Effector CD8-positive, alpha-beta T cell (primary cell): ENCODE measurements around the gene ACTA2.

Source experiments
- DNase-seq: peaks from one replicate; lab custom pipeline; 2025; lab: John Stamatoyannopoulos, UW

The ACTA2 gene

DNA sequence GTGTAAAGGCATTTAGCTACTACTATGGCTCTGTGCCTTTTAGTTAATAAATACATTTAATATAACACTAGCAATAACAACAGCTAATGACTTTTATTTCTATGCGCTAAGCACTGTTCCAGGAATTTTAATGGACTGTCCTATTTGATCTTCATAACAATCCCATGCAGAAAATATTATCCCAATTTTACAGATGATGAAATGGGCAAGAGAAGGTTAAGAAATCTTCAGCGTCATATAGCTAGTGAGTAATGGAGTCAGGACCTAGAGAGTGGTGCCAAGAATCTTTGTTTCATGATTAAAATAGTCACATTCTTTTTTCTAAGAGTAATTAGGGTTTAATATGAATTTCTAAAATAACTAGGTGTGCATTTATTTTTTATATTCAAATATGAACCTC is 32.4 kb downstream of the ACTA2 start:
- no peak for DNase-seq

DNA sequence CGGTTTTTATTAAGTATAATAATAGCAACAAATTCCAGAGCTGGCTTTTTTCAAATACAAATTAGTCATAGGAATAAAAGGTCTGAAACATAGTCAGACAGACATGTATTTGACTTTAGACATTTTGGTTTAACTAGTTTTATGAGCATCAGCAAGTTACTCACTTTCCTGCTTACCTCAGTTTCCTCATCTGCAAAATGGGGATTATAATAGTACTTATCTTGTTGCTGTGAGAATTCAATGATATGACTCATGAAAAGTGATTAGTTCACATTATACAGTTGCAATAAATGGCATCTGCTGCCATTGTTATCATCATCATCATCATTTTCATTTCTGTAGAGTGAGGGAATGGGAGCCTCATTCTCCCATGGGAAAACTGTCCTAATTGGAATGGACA is 33.5 kb downstream of the ACTA2 start:
- no peak for DNase-seq

DNA sequence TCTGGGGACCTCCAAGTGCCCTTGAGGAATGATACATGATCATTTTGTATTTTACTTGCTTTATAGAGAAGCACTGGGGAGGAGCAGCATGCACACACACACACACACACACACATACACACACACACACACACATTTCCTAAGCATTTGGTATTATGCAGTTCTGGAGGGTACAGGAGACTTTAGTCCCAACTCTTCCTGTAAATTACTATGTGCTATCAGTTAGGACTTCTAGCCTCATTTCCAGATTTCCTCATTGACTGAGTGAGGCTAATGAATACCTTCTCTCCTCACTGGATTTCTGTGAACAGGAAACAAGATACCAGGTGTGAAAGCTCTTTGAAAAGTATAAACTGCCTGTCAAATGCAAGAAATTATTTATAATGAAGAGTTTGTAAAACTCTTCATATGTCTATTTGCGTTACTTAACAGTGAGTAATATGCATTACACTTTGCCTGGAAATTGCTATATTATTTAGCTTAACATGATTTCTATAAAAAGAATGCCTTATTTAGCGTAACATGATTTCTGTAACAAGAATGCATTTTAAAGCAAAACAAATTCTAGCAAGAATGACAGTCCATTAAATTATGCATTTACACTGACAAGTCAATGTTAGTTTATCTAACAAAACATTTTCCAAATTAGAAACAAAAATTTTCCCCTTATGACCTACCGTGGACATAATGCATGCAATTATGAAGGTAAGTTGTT is 34.2 kb downstream of the ACTA2 start:
- DNase-seq: no peak

DNA sequence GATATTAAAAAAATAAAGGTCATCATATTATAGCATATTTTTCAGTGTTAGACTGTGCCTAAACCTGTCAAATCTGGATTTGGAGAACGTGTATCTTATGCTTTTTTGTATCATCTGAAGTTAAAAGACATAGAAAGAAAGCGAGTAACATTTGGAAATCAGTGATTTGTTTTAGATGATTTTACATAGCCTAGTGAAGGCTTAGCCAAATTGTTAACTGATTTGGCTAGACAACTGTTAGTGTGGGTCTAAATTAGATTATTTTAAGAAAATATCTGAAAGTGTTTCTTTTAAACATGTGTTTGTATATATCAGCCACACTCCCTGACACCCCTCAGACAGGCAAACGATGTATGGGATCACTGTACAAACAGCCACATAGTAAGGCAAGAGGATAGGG is 35.6 kb downstream of the ACTA2 start:
- no peak for DNase-seq

DNA sequence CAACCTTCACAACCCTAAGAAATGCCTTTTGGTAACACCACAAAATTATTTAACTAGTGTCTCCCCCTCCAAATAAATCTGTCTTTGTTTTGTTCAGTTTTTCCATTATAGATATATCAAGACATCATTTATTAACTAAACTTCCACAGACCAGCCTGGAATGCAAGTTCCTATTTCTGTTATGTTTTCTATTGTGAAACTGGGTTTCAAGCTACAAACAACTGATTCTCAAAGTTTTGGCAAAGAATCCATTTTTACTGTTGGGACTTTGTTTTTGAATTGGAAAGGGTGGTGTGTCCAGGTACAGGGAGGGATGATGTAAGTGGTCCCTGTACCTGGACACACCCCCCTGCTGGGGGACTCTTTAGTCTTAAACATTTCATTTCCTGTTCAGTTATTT is 36.3 kb downstream of the ACTA2 start:
- DNase-seq: no peak

DNA sequence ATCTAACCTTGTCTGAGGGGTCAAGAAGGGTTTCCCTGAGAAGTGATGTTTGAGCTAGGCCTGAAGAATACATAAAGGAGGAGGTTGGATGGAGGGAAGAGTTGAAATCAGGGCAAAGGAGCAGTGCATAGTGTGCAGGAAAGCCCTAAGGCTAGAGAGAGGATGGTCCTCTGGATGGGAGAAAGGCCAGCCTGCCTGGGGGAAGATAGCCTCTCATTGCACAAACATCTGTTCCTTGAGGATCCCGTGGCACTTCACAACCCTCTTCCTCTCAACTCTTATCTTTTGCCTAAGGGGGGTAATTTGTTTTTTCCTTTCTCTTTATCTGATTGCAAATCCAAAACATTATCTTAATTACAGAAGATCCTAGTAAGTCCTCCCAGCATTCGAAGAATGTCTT is 36.8 kb downstream of the ACTA2 start:
- DNase-seq: no peak

DNA sequence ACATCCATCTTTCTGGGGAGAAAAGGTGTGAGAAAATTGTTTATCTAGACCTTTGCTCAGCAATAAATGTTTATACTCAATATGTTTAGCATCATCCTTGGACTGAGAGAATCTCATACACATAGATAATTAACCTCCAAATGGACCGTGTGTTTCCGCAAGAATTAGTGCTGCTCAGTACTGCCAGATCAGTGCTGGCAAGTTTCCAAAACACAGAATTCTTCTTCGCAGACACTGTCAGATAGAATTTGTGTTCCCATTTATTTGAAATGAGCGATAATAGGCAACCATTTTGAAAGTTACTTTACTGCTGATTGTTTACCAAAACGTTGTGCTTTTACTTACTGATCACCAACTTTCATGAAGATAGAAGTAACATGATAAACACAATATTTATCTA is 38.8 kb downstream of the ACTA2 start:
- no peak for DNase-seq

DNA sequence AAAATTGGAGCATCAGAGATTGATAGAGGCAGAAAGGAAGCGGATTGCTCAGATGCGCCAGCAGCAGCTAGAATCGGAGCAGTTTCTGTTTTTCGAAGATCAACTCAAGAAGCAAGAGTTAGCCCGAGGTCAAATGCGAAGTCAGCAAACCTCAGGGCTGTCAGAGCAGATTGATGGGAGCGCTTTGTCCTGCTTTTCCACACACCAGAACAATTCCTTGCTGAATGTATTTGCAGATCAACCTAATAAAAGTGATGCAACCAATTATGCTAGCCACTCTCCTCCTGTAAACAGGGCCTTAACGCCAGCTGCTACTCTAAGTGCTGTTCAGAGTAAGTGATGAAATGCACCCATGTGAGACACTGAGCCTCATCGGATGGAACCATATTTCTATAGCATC is 39.4 kb downstream of the ACTA2 start:
- DNase-seq: no peak

DNA sequence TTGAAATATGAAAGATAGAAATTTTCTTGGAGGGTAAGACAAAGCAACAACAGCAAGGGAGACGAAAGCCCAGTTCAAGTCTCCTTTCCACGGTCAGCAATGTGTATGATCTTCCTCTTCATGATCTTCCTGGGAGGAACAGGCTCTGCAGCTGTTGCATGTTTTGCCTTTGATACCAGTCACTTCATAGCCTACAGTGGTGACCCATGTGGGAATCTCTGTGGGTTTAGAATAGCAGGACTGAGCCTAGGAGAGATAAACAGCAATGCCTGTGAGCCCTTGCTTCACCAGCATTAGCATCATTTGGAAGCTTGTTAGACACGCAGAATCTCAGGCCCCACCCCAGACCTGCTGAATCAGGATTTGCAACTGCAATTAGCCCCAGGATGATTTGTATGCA is 40.7 kb downstream of the ACTA2 start:
- DNase-seq: no peak

DNA sequence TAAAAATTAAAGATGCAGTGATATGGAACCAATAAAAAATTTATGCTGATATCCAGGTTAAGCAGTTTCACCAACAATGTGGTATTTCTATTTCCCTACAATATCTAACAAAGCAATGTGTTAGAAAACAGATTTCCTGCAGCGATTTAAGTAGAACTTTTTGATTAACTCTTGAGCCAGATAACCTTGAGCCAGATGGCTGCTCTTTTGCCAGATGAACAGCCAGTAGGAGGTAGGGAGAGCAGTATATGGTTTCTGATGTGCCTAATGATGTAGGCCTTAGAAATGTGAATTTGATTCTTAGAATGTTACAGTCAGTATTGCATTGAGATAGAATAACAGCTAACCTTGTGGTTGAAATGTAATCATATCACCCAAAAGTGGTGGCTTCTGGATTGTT is 41.5 kb downstream of the ACTA2 start:
- DNase-seq: no peak

DNA sequence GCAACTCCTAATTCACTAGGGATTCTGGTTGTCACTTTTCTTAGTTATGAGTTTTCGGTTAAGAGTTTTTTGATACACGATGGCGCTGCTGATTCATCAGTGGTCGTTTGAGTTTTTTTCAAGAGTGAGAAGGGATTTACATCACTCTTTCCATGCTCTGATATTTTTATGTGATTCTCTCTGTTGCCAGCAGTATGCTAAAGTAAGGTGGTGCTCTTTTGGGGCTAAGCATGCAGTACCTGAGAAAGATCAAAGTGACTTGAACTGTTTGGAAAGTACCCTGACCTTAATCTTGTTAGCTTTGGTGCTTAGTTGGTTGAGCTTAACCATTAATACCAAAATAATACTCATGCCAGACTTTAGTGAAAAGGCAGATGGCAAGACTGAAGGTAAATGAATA is 44.4 kb downstream of the ACTA2 start:
- no peak for DNase-seq

DNA sequence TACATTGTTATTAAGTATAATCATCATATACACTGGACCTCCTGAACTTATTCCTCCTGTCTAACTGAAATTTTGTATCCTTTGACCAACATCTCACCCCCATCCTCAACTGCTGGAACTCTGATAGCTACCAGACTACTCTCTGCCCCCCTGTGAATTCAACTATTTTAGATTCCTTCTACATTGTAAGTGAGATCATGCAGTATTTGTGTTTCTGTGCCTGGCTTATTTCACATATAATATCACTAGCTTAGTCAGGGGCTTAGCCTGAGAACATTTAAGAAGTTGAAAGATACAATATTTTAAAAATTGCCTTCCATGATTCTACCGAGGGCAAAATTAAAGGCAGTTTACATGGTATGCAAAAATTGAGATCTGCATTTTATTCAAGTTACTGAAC is 45.7 kb downstream of the ACTA2 start:
- DNase-seq: no peak

DNA sequence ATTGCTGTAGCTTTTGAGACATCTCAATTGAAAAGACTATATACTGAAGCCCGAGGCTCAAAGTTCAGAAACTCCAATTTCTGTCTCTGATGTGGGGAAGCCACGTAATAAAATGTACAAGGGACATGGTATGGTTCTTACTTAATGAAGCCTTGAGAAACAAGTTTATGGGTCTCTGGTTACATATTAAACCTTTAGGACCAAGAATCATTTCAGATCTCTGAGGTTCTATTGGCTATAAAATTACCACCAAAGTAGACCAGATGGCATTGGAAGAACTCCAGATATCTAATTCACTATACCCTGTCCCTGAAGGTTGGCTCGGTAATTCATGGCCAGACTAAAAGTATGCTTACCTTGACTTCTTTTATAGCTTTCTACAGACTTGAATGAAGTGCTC is 48.9 kb downstream of the ACTA2 start:
- no peak for DNase-seq

DNA sequence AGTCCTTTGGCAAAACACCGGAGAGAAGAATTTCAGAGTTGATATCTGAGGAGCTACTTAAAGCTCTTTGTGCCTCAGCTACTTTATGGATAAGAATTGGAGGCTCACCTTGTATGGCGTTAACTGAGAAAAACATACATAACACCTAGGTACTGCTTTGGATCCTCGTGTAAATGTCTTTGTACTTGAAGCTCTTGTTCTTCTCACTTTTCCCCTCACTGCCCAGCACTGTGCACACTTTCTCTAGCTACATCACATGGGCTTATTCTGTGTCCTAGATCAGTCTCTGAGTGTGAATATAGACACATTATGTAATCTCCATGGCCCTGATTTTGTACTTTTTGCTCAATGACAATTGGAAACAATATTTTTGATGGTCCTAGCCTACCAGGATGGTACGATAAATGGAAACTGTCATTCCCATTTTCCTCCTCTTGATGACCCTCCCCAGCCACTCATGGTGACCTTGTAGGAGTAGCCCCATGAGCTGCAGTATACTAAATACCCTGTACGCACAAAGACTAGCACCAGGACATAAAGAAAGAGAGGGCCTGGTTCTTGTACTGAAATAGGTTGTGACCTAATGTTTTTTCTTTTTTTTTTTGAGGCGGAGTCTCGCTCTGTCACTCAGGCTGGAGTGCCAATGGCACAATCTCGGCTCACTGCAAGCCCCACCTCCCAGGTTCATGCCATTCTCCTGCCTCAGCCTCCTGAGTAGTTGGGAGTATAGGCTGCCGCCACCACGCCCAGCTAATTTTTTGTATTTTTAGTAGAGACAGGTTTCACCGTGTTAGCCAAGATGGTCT is 50.4 kb downstream of the ACTA2 start:
- DNase-seq: no peak

DNA sequence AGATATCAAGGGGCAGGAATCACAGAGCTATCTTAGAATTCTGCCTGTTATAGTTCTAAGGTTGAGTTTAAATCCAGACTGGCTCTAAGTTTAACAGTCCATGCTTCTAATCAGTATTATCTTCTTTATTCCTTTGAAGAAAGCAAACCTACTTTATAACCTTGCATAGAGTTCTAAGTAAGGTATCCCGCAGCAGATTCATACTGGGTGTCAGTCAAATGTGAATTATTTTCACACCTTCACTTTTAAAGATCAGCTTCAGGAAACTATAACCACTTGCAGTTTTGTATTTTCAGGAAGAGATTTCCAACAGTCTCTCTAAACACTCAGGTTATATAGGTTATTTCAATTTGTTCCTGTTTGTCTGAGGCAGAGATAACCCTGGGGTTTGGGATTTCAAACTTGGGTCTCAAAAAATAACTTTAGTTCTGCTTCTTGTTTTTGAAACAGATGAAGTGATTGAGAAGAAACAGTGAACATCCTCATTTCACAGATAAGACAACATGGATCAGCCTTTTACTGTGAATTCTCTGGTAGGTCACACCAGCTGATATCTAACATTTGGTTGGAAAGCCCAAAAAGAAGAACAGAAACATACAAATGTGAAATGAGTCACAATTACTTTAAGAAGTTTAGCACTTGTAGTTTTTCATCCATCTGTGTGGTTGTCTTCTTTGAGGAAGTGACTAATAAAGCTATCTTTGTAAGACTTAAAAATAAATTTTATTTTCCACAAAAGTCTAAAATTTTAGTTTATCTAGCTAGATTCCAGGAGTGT is 51.2 kb downstream of the ACTA2 start:
- no peak for DNase-seq

DNA sequence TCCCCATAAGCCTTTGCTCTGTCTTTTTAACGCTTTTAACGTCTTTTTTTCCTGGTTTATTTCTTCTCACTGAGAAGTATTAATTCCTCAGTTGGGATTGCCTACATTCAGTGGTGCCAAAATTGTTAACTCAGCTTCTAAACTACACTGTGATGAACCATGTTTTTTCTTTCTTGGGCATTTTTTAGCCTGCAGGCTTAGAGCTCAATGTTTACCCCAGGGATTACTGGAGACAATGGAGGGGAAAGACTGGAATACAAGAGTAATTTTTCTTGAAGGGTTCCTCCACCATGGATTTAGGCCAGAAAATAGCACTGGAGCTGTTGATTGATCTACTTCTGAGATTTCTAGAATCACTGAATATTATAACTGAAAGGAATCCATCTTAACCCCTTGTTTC is 52.7 kb downstream of the ACTA2 start:
- DNase-seq: no peak

DNA sequence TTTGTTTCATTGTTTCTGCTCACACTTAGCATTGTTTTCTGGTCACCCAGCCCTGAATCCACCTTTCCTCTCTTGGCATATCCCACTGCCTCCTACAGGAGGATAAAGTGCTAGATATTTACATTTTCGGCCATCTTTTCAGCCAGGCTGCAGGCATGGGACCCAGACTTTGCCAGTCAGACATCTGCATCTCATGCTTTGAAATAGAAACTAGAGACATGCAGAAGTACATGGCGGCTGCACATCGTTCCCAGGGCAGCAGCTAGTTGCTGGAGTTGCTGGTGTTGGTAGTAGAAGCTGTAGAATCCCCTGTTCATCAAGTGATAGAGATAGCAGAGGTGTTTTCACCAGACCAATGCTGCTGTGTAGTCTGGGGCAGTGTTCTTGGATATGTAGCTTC is 53.8 kb downstream of the ACTA2 start:
- no peak for DNase-seq

DNA sequence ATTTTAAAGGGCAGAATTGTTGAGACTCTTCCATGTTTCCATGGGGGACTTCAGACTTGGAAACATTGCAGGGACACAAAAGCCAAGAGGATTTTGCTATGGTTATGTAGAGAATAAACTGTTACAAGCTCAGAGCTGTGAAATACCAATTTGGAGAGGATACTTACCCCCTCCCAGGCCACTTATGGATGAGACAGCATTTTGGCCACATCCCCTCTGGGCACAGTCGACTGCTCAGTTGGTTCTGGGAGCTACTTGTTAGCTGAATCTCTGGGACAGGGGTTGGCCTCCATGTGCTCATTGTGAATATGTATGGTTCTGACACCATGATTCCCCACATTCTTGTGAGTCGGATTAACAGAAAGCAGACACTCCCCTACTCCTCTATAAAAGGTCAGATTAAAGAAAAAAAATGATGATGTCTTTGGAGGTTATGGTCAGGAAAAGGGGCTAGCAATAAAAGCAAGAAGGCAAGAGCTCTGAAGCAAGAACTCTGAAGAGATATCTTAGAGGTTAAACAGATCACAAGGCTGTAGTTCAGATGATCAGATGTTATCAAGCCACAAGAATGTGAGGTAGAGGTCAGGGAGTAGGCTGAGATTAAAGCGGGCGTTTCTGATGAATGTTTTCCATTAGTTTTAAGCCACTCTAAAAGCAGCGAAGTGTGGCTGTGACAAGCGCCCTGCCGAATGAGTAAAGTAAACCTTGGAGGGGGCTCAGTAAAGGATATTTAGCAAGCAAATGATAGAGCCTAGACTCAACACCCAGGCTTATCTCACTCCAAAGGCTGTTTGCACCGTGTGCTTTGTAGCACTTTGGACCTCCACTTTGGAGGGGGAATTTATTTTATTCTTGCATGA is 55.3 kb downstream of the ACTA2 start:
- DNase-seq: no peak

DNA sequence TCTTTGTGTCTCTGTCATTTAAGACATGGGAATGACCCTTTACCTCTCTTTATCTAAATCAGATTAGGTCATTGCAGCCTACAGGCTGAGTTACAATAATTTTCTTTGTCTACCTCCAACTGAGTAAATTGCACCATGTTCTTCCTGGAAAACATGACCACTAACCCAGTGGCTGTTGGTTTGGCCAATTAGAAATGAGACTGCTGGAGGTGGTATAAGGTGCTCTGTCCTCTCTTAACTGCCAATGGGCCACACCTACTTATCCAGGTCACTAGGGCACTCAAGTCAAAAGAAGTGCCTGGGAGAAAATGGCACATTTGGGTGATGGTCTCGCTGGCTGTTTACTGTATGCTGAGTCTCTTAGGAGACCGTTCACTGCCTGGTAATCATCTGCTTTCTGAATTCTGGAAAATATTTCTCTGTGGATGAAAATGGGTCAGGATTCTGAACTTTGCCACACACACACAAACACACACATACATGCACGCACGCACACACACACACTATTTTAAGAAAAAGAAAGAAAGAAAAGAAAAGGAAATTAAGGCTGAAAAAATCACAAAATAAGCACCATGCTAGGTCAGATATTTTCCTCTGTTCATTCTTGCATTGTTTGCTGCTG is 56.1 kb downstream of the ACTA2 start:
- no peak for DNase-seq

DNA sequence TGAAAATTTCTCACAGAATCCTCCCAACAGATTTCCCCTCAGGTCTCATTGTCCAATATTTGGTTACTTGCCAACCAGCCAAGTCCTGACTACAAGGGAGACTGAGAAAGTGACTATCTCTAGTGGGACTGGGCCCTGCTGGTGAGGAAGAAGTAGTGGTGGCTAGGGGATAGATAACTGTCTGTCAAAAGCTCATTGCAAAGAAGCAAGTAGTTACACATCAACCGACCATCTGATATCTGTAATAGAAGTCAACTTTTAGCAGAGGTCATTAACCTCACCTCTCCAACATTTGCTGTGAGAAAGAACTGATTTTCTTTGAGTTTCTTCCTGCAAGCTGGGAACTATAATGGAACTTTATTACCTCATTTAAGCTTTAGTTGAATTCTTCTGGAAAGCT is 57.3 kb downstream of the ACTA2 start:
- no peak for DNase-seq

DNA sequence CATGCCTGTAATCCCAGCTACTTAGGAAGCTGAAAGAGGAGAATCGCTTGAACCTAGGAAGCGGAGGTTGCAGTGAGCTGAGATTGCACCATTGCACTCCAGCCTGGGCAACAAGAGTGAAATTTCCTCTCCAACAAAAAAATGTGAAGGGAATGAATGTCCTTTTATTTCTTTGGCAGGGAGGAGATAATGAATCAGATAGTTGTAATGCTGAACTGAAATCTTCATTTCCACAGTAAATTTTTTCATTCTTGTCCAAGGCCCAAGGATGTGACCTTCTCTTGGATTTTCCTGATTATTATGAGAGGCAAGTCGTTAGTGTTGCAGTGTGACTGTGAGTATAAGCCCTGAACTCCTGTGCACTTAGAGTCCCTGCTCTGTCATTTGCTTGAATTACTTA is 59.0 kb downstream of the ACTA2 start:
- DNase-seq: no peak
